ENCODE measurements around the gene C12orf75.

DNA sequence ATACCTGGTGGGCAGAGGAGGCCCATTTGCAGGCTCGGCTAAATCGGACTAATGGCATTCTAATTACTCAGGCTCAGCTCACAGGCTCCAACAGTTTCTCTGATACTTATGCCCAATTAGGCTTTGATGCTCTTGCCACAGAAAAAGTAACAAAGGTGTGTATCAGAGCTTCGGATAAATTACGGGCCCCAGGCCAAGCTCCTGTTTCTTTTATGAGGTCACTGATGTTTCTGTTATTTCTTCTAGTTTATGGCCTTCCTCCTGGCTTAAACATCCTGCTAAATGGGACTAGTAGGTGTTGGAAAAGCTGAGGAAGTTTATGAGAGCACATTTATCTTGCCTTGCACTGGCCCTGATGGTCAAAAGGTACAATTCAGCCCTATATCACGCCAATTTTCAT lies 28.8 kb upstream of the C12orf75 start:
- TF ChIP-seq, protein P1, sequence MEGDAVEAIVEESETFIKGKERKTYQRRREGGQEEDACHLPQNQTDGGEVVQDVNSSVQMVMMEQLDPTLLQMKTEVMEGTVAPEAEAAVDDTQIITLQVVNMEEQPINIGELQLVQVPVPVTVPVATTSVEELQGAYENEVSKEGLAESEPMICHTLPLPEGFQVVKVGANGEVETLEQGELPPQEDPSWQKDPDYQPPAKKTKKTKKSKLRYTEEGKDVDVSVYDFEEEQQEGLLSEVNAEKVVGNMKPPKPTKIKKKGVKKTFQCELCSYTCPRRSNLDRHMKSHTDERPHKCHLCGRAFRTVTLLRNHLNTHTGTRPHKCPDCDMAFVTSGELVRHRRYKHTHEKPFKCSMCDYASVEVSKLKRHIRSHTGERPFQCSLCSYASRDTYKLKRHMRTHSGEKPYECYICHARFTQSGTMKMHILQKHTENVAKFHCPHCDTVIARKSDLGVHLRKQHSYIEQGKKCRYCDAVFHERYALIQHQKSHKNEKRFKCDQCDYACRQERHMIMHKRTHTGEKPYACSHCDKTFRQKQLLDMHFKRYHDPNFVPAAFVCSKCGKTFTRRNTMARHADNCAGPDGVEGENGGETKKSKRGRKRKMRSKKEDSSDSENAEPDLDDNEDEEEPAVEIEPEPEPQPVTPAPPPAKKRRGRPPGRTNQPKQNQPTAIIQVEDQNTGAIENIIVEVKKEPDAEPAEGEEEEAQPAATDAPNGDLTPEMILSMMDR (IDR thresholded peaks at IDR 0.05; ENCODE audit: extremely low read depth in 1 of 2, insufficient read depth in 1 of 2, low read depth in 1 of 2, low read length in 2 of 2), result no peak
- no peak for TF ChIP-seq MYC (IDR thresholded peaks at IDR 0.05; ENCODE audit: low read depth, low read length)
- TF ChIP-seq POLR2AphosphoS5 (IDR thresholded peaks at IDR 0.05; ENCODE audit: insufficient read depth, low read depth, low read length), result no peak
- TF ChIP-seq EZH2 (IDR thresholded peaks at IDR 0.05; ENCODE audit: borderline replicate concordance, low read depth, low read length, severe bottlenecking), result no peak
- TF ChIP-seq, protein P2, sequence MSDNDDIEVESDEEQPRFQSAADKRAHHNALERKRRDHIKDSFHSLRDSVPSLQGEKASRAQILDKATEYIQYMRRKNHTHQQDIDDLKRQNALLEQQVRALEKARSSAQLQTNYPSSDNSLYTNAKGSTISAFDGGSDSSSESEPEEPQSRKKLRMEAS (IDR thresholded peaks at IDR 0.05; ENCODE audit: insufficient read depth, insufficient read length), result no peak
- no peak for TF ChIP-seq POLR2A (IDR thresholded peaks at IDR 0.05; ENCODE audit: low read depth, low read length)
- no peak for TF ChIP-seq GATA2 (IDR thresholded peaks at IDR 0.05; ENCODE audit: insufficient read depth, insufficient read length, low read depth, low read length)
- TF ChIP-seq FOS (IDR thresholded peaks at IDR 0.05; ENCODE audit: borderline replicate concordance, insufficient read depth, low read length), result no peak
